GM19372 (cell line): ENCODE measurements around the gene DMXL2.
"Not testable (repeated sequence)": the region's sequence is repeated elsewhere in the genome, so short reads cannot be mapped to it uniquely, and the experiment has no call there.

Experiments used
- ATAC-seq: cut with Tn5 transposase; IDR thresholded peaks from one replicate; pipeline ENCODE4 v1.9.1; 2021; ENCODE audit warnings: mild to moderate bottlenecking, low read depth, moderate library complexity; ENCODE audit not compliant: unreplicated experiment

DMXL2 gene

DNA sequence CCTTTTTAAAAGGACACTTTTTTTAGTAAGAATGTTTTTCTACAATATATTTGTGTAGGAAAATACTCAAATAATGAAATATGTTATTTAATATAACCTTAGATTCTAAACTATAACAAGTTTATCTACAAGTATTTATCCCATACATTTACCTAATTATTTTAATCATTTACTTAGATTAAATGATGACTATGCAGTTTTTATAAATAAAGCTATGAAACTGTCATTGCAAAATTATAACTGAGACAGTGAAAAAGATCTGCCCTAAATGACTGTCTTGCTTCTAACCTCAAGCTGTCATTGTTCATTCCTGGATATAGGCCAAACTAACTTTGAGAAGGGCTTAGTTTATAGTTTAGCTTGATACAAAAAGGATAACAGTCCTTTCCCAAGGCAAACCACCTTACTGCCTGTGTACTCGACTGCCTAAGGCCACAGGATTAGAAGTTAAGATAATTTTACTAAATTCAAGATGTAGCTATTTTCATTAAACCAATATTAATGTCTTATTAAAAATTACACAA lies 197.0 kb downstream of the DMXL2 start:
- ATAC-seq = no peak

DNA sequence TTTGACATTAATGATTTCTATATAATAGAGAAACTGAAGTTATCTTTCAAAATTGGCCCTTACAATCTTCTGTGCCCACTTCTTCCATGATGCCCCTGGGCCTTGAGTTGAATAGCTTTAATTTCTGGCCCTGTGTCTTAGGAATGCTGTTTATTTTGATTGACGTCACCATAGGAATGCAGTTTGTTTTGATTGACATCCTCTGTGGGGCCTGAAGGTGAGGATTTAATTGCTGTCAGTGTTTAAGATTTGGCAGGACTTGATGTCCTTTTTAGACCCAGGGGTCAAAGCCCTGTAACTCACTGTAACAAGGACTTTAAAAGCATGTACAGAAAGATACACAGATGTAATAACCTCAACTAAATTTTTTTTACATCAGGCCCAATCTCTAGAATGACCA lies 197.8 kb downstream of the DMXL2 start:
- ATAC-seq = no peak

- ATAC-seq = not testable (repeated sequence)
Observed at GRCh38 chr15:51423040-51423439, 199.5 kb downstream of the DMXL2 start.

- no peak for ATAC-seq
Observed at GRCh38 chr15:51416129-51416528, 206.4 kb downstream of the DMXL2 start.

DNA sequence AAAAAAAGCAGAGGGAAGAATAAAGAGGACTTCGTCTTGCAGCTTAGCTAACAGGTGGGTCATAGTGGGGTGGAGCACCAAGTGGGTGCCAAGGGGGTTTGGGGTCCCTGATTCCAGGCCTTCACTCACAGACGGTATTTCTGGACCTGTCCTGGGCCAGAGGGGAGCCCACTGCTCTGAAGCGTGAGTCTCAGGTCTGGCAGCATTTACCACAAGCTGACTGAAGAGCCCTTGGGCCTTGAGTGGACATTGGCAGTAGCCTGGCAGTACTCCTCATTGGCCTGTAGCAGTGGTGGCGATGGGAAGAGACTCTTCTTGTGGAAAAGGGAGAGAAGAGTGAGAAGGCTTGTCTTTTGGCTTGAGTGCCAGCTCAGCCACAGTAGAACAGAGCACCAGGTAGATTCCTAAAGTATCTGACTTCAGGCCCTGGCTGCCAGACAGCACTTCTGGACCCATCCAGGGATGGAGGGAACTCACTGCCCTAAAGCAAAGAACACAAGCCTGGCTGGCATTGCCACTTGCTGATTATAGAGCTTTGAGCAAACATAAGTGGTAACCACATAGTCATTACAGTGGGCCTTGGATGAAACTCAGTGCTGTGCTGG lies 208.2 kb downstream of the DMXL2 start:
- no peak for ATAC-seq

DNA sequence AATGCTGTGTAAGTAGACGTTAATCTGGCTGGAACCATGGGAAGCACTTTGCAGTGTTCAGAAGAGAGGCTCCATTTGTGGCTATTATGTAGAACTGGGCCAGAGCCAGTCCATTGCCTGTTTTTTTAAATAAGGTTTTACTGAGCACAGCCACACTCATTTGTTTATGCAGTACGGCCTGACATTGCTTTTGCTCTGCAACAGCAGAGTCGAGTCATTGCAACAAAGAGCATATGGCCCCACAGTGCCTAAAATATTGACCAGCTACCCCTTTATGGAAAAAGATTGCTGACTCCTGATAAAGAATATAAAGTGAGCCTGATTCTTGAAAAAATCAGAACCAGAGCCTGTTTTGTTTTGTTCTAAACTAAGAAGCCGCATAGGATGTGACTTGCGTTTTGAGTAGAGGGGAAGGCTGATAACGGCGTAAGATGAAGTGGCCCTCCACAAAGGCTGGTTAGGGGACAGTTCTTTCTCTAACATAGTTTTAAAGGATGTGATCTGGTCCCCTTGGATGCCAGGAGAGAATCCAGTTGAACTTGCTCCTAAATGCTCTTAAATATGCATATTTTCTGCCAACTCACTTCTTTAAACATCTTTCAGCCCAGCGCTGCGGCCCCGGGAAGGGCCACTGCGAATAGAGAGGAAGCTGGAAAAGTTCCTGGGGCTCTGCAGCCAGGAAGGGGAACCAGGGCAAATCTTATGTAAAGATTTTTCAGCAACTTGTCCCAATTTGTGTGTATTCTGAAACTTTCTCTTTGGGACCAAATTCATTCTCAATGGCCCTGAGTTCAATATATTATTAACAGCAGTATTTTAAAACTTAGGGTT lies 216.7 kb downstream of the DMXL2 start:
- no peak for ATAC-seq

DNA sequence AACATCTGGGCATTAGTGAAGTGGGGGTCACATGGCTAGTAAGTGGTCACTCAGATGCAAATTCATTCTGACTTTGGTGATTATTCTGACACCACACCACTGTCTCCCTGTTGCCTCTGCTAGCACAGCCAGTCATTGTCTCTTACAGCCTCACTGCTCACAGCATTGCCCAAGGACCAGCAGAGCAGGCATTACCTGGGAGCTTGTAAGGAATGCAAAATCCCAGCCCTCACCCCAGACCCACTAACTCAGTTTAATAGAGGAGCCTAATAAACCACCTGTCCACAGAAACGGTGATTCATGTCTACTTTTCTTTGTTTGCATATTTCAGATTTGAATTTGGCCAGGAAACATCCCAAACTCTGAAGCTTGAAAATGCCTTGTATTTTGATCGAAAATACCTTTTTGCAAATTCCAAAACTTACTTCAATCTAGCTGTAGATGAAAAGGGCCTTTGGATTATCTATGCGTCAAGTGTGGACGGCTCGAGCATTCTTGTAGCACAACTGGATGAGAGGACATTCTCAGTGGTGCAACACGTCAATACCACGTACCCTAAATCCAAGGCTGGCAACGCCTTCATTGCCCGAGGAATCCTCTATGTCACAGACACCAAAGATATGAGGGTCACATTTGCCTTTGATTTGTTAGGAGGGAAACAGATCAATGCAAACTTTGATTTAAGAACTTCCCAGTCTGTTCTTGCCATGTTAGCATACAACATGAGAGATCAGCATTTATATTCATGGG lies 218.4 kb downstream of the DMXL2 start:
- ATAC-seq = no peak

- no peak for ATAC-seq
Observed at GRCh38 chr15:51403072-51403878, 219.3 kb downstream of the DMXL2 start.

GRCh38 chr15:51401872-51402517 lies 220.6 kb downstream of the DMXL2 start:
- no peak for ATAC-seq

- no peak for ATAC-seq
Observed at GRCh38 chr15:51401051-51401780, 221.4 kb downstream of the DMXL2 start.

DNA sequence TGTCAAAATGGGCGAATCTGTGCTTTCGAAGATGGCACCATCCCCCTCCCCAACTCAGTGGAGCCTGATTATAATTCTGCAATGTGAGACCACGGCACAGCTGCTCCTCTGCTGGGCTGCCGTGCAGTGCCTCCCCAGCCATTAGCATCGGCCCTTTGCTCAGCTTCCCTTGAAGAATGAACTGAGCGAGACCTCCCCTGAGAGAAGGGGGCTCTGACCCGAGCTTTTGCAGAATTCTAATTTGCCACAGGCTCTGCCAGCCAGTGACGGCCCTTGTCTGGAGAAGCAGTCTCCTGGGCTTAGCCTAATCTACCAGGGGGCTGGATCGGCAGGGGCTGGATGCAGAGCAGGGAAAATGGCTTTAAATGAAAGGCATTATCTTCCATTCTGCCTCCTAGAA lies 223.9 kb downstream of the DMXL2 start:
- ATAC-seq = no peak
